H1 (cell line): ENCODE results near the gene KLHL36. TPM values are rescaled to one million over a fixed set of nuclear protein-coding genes. Genes with fewer than 3 reads are reported as not detected.

Source experiments
- CTCF ChIA-PET: fragments of 300-600 bp; sonication (Branson Sonifier 250); formaldehyde crosslinking; loops from one replicate; lab custom pipeline; 2021; ENCODE audit not compliant: partially characterized antibody; lab: Charles Lee
- POLR2A ChIA-PET: fragments of 300-600 bp; sonication (Branson Sonifier 250); formaldehyde crosslinking; loops from one replicate; lab custom pipeline; 2021; ENCODE audit warnings: inconsistent platforms; ENCODE audit not compliant: partially characterized antibody; lab: Charles Lee
- DNase-seq, 2 experiments: peaks; one replicate each; pipeline versions ENCODE4 v3.0.0 to v3.0.0-alpha.2; 2010 to 2022; ENCODE audit warnings: low spot score in 2 of 2, low read depth in 1 of 2, mixed read lengths in 1 of 2
- FAIRE-seq: peaks from 2 replicates; lab custom pipeline; 2011; peaks lifted over from hg19 to GRCh38; lab: Jason Lieb, UNC
- H2AFZ ChIP-seq: 2 replicates; pipeline ENCODE4 v1.8.1; 2012; ENCODE audit warnings: low read length, inconsistent platforms
- H2AK5ac ChIP-seq: 2 replicates; pipeline ENCODE4 v1.6.1; 2013; ENCODE audit warnings: low read depth, low read length
- H2BK120ac ChIP-seq: replicated peaks from 2 replicates; pipeline ENCODE3; 2013; ENCODE audit warnings: low read depth, low read length, inconsistent platforms
- H2BK12ac ChIP-seq: 2 replicates; pipeline ENCODE4 v1.6.1; 2013; ENCODE audit warnings: low read depth, low read length
- H2BK15ac ChIP-seq: 2 replicates; pipeline ENCODE4 v1.6.1; 2013; ENCODE audit warnings: low read length
- H2BK20ac ChIP-seq: 2 replicates; pipeline ENCODE4 v1.6.1; 2013; ENCODE audit warnings: low read length
- H2BK5ac ChIP-seq: 2 replicates; pipeline ENCODE4 v1.6.1; 2013; ENCODE audit warnings: low read depth, low read length
- H3K14ac ChIP-seq: 2 replicates; pipeline ENCODE4 v1.6.1; 2013; ENCODE audit warnings: inconsistent platforms; ENCODE audit not compliant: insufficient read length
- H3K18ac ChIP-seq: 2 replicates; pipeline ENCODE4 v1.6.1; 2013; ENCODE audit warnings: low read length; ENCODE audit errors: extremely low read depth
- H3K23ac ChIP-seq: 2 replicates; pipeline ENCODE4 v1.6.1; 2013; ENCODE audit warnings: inconsistent platforms; ENCODE audit not compliant: insufficient read length
- H3K23me2 ChIP-seq: 2 replicates; pipeline ENCODE4 v1.6.1; 2013; ENCODE audit warnings: low read depth, low read length
- H3K27ac ChIP-seq: 2 replicates; pipeline ENCODE4 v1.6.1; 2011; ENCODE audit warnings: low read depth, low read length, inconsistent platforms
- H3K27me3 ChIP-seq, 4 experiments: replicated peaks in 1 of 4; 1 replicate in 1 of 4; 2 replicates in 3 of 4; pipeline versions ENCODE4 v1.6.1 to v1.8.1; 2011 to 2013; ENCODE audit warnings: low read length in 3 of 4, mild to moderate bottlenecking in 3 of 4, inconsistent platforms in 2 of 4, mixed read lengths in 2 of 4, moderate library complexity in 1 of 4; ENCODE audit not compliant: control insufficient read depth in 3 of 4, insufficient read depth in 3 of 4; ENCODE audit errors: extremely low read depth in 1 of 4
- H3K36me3 ChIP-seq, 4 experiments: 2 replicates each; pipeline versions ENCODE4 v1.6.1 to v1.8.1; 2011 to 2013; ENCODE audit warnings: mild to moderate bottlenecking in 4 of 4, low read length in 3 of 4, moderate library complexity in 2 of 4, control low read depth in 1 of 4, inconsistent platforms in 1 of 4; ENCODE audit not compliant: insufficient read depth in 4 of 4, control insufficient read depth in 2 of 4
- H3K4ac ChIP-seq: replicated peaks from 2 replicates; pipeline ENCODE3; 2013; ENCODE audit warnings: low read length, low read depth, mixed read lengths, inconsistent platforms; ENCODE audit not compliant: insufficient read length
- H3K4me1 ChIP-seq, 4 experiments: replicated peaks in 1 of 4; 1 replicate in 1 of 4; 2 replicates in 3 of 4; pipeline versions ENCODE4 v1.6.1 to v1.8.1; 2011 to 2013; ENCODE audit warnings: low read length in 3 of 4, inconsistent platforms in 2 of 4, mixed read lengths in 1 of 4; ENCODE audit not compliant: insufficient read depth in 4 of 4, control insufficient read depth in 3 of 4
- H3K4me2 ChIP-seq, 2 experiments: 2 replicates each; pipeline versions ENCODE4 v1.6.1 to v1.8.1; 2011 to 2013; ENCODE audit warnings: low read depth in 2 of 2, low read length in 2 of 2, control low read depth in 1 of 2, inconsistent platforms in 1 of 2, mild to moderate bottlenecking in 1 of 2; ENCODE audit not compliant: insufficient read depth in 1 of 2
- H3K4me3 ChIP-seq, 4 experiments: fragments of 200-600, 300-600 bp in 1 of 4; sonication (generic), shearing (Covaris generic), sonication (Bioruptor Twin) in 1 of 4; 2 replicates each; pipeline versions ENCODE4 v1.5.1 to v1.8.1; 2011 to 2016; ENCODE audit warnings: low read length in 4 of 4, low read depth in 3 of 4, control low read depth in 2 of 4, inconsistent platforms in 2 of 4, mild to moderate bottlenecking in 2 of 4, mixed read lengths in 1 of 4, moderate library complexity in 1 of 4; ENCODE audit not compliant: insufficient read depth in 2 of 4; ENCODE audit errors: extremely low read depth in 1 of 4
- H3K56ac ChIP-seq: replicated peaks from 2 replicates; pipeline ENCODE3; 2013; ENCODE audit warnings: low read depth, mild to moderate bottlenecking, mixed read lengths, low read length, inconsistent platforms; ENCODE audit not compliant: insufficient read length
- H3K79me1 ChIP-seq: 2 replicates; pipeline ENCODE4 v1.6.1; 2013; ENCODE audit warnings: low read depth, low read length, control low read depth
- H3K79me2 ChIP-seq, 2 experiments: 2 replicates each; pipeline versions ENCODE4 v1.6.1 to v1.8.1; 2012 to 2013; ENCODE audit warnings: low read length in 2 of 2, mild to moderate bottlenecking in 2 of 2, inconsistent platforms in 1 of 2; ENCODE audit not compliant: insufficient read depth in 2 of 2, control insufficient read depth in 1 of 2
- H3K9ac ChIP-seq, 4 experiments: replicated peaks in 1 of 4; 1 replicate in 1 of 4; 2 replicates in 3 of 4; pipeline versions ENCODE4 v1.6.1 to v1.8.1; 2011 to 2013; ENCODE audit warnings: low read depth in 3 of 4, low read length in 3 of 4, control low read depth in 2 of 4, mild to moderate bottlenecking in 2 of 4, moderate library complexity in 2 of 4, inconsistent platforms in 1 of 4; ENCODE audit errors: extremely low read depth in 1 of 4
- H3K9me3 ChIP-seq, 2 experiments: 2 replicates each; pipeline versions ENCODE4 v1.6.1 to v1.8.1; 2012 to 2013; ENCODE audit warnings: mild to moderate bottlenecking in 2 of 2, moderate library complexity in 2 of 2, control low read depth in 1 of 2, inconsistent platforms in 1 of 2, low read depth in 1 of 2, low read length in 1 of 2, mixed read lengths in 1 of 2; ENCODE audit not compliant: insufficient read depth in 2 of 2
- H4K20me1 ChIP-seq, 2 experiments: replicated peaks in 1 of 2; 2 replicates each; pipeline versions ENCODE3 to v1.8.1; 2011 to 2013; ENCODE audit warnings: inconsistent platforms in 2 of 2, low read length in 2 of 2, mild to moderate bottlenecking in 1 of 2; ENCODE audit not compliant: insufficient read depth in 2 of 2, control insufficient read depth in 1 of 2
- H4K5ac ChIP-seq: 2 replicates; pipeline ENCODE4 v1.6.1; 2013; ENCODE audit warnings: low read length, low read depth, mixed read lengths, inconsistent platforms; ENCODE audit not compliant: insufficient read length
- H4K8ac ChIP-seq: 2 replicates; pipeline ENCODE4 v1.8.0; 2013; ENCODE audit warnings: mild to moderate bottlenecking, moderate library complexity, low read length, inconsistent platforms; ENCODE audit not compliant: insufficient read depth; ENCODE audit errors: extremely low read depth
- H4K91ac ChIP-seq: replicated peaks from 2 replicates; pipeline ENCODE3; 2013; ENCODE audit warnings: low read length, mixed read lengths, inconsistent platforms; ENCODE audit not compliant: insufficient read length
- MAX ChIP-seq: IDR thresholded peaks from 2 replicates; pipeline ENCODE4 v1.6.1; 2012; ENCODE audit warnings: inconsistent platforms
- SIRT6 ChIP-seq: IDR thresholded peaks from one replicate; pipeline ENCODE4 v1.7.1; 2012; ENCODE audit warnings: low read length, inconsistent platforms
- WGBS, 2 experiments: shearing (Covaris generic) in 1 of 2; methylation state at CpG; one replicate each; pipeline versions ENCODE4 v1.1.6 to v1.1.7; 2013 to 2015; ENCODE audit warnings: low lambda C conversion rate in 2 of 2, mixed read lengths in 2 of 2, inconsistent platforms in 1 of 2, low coverage in 1 of 2, missing lambda C conversion rate in 1 of 2; ENCODE audit not compliant: insufficient replicate concordance in 2 of 2, insufficient coverage in 1 of 2, insufficient read length in 1 of 2; ENCODE audit errors: extremely low coverage in 1 of 2, missing lambda C conversion rate in 1 of 2; 5-methylcytosine and 5-hydroxymethylcytosine counted together
- polyA plus RNA-seq, 7 experiments: library from polyadenylated mRNA; depleted of rRNA in 3 of 7; stranded (reverse) in 5 of 7; unstranded in 2 of 7; fragments of >200 nt in 5 of 7; fragments of 200-250 nt in 2 of 7; gene quantifications; 1 replicate in 5 of 7; 2 replicates in 1 of 7; 4 replicates in 1 of 7; pipeline versions ENCODE4 v1.2.1 to v1.2.3, GENCODE V29; 2011 to 2013; ENCODE audit warnings: missing spikeins in 2 of 7, mixed read lengths in 2 of 7
- total RNA-seq: library from RNA; stranded (reverse); fragmentation: NEBNext Ultra II Directional; extraction: Animal tissue kit (Norgen Biotek cat#: 25700); gene quantifications from 2 replicates; pipeline ENCODE4 v1.2.1, GENCODE V29; 2021

KLHL36 gene
- total and polyA plus RNA-seq, 2 of the 8 experiments (the other 6 are each of a cell fraction or from before 2014, with no cell fraction given): 22.9 to 33.6 TPM

- H3K27ac ChIP-seq: no peak overlapping the region
- H2BK20ac ChIP-seq: peak overlapping the region; percentile 97
- no peak overlapping the region for H3K14ac ChIP-seq
- H3K4me1 ChIP-seq: peaks cover 1 to 9% (median 6%) of the 10 kb centered on the region in 4 experiments; a peak in 4 of 7 replicates
- TF ChIP-seq MAX (no peak), SIRT6 (no peak)
- no peak overlapping the region for H4K91ac ChIP-seq
- no peaks in the 10 kb centered on the region for H3K9me3 ChIP-seq
- DNase-seq (no peak), FAIRE-seq (no peak)
- no peaks in the 10 kb centered on the region for H3K23me2 ChIP-seq
- H2BK5ac ChIP-seq: no peak overlapping the region
- no peaks in the 10 kb centered on the region for H4K20me1 ChIP-seq
- no peak overlapping the region for H3K23ac ChIP-seq
- H3K79me2 ChIP-seq: no peaks in the 10 kb centered on the region
- 0 out of 2 replicates have a peak overlapping the region, but pooled peaks have one; percentile 81 for H2BK15ac ChIP-seq
- no peak overlapping the region for H3K56ac ChIP-seq
- CTCF ChIA-PET: interaction anchor here (0.6 to 7.8 kb wide), 6 partner anchors 45 to 154 kb away, joined by 3 to 98 read pairs (median 4); no protein-coding TSS in a partner anchor
- H3K36me3 ChIP-seq: peaks cover 0 to 3% (median 0%) of the 10 kb centered on the region in 4 experiments; a peak in 1 of 8 replicates
- H3K79me1 ChIP-seq: no peaks in the 10 kb centered on the region
- WGBS, 2 experiments: 76% methylated on average over 16 of the region's 16 CpGs; no CpG with 5 or more reads in 1 of the 2 experiments
- POLR2A ChIA-PET: interaction anchor here (1.0 kb wide), 1 partner anchor 33 kb away, joined by 5 read pairs; no protein-coding TSS in a partner anchor
- no peak overlapping the region for H3K9ac ChIP-seq
- H3K4me2 ChIP-seq: peak overlapping the region; percentile 13 to 41; a peak in 2 of 4 replicates
- H3K4ac ChIP-seq: no peak overlapping the region
- H4K8ac ChIP-seq: no peak overlapping the region
- H2AFZ ChIP-seq: no peak overlapping the region
- no peak overlapping the region for H4K5ac ChIP-seq
- no peaks in the 10 kb centered on the region for H3K27me3 ChIP-seq
- peak overlapping the region; percentile 51; the same call in 1 of the 2 replicates for H3K18ac ChIP-seq
- peak overlapping the region; percentile 95; the same call in 1 of the 2 replicates for H2BK12ac ChIP-seq
- H2BK120ac ChIP-seq: no peak overlapping the region
- H2AK5ac ChIP-seq: 0 out of 2 replicates have a peak overlapping the region, but pooled peaks have one; percentile 39
- H3K4me3 ChIP-seq: no peak overlapping the region
Observed at GRCh38 chr16:84667600-84668309, 19.4 kb downstream of the KLHL36 start.
